Neural cell (in vitro differentiated cells): ENCODE results near the gene CEP55. TPM values are rescaled to one million over a fixed set of nuclear protein-coding genes. Genes with fewer than 3 reads are reported as not detected.

Experiments used
- H2AFZ ChIP-seq: fragments of 200-600, 300-800 bp; sonication (generic), shearing (Covaris generic); 2 replicates; pipeline ENCODE4 v1.6.0; 2014; ENCODE audit warnings: low read depth, mild to moderate bottlenecking, antibody characterized with exemption, low read length, moderate library complexity
- H3F3A ChIP-seq: fragments of 200-600 bp; shearing (Covaris generic); 2 replicates; pipeline ENCODE4 v1.6.1; 2016; ENCODE audit warnings: mild to moderate bottlenecking, moderate library complexity, mixed read lengths, antibody characterized with exemption, low read length; ENCODE audit not compliant: insufficient read depth, poor library complexity, severe bottlenecking
- H3K27ac ChIP-seq: fragments of 200-600, 300-800 bp; sonication (generic), shearing (Covaris generic); 2 replicates; pipeline ENCODE4 v1.5.1; 2014; ENCODE audit warnings: mild to moderate bottlenecking, low read length, moderate library complexity
- H3K27me3 ChIP-seq: fragments of 300-800, 200-600 bp; sonication (generic), shearing (Covaris generic); 2 replicates; pipeline ENCODE4 v1.6.0; 2014; ENCODE audit warnings: mild to moderate bottlenecking, low read depth, low read length, moderate library complexity; ENCODE audit not compliant: insufficient read depth
- H3K36me3 ChIP-seq: fragments of 300-800, 200-600 bp; sonication (generic), shearing (Covaris generic); 2 replicates; pipeline ENCODE4 v1.5.1; 2014; ENCODE audit warnings: mild to moderate bottlenecking, antibody characterized with exemption, low read length, moderate library complexity; ENCODE audit not compliant: insufficient read depth
- H3K4me2 ChIP-seq: fragments of 300-800, 200-600 bp; sonication (generic), shearing (Covaris generic); 2 replicates; pipeline ENCODE4 v1.6.0; 2014; ENCODE audit warnings: mild to moderate bottlenecking, low read length
- H3K4me3 ChIP-seq: fragments of 300-800, 200-600 bp; sonication (generic), shearing (Covaris generic); 2 replicates; pipeline ENCODE4 v1.5.1; 2014; ENCODE audit warnings: mild to moderate bottlenecking, low read length, moderate library complexity
- H3K79me2 ChIP-seq: fragments of 200-600 bp; shearing (Covaris generic); replicated peaks from 2 replicates; pipeline ENCODE4 v1.6.0; 2014; ENCODE audit warnings: mild to moderate bottlenecking, low read length, moderate library complexity; ENCODE audit not compliant: insufficient read depth
- H3K9ac ChIP-seq: fragments of 300-800, 200-600 bp; sonication (generic), shearing (Covaris generic); 2 replicates; pipeline ENCODE4 v1.6.1; 2016; ENCODE audit warnings: mild to moderate bottlenecking, low read length, mixed read lengths
- H3K9me2 ChIP-seq: fragments of 200-600 bp; shearing (Covaris generic); 2 replicates; pipeline ENCODE4 v1.6.1; 2016; ENCODE audit warnings: mild to moderate bottlenecking, low read length, mixed read lengths; ENCODE audit not compliant: insufficient read depth
- H3K9me3 ChIP-seq: fragments of 200-600, 300-800 bp; sonication (generic), shearing (Covaris generic); 2 replicates; pipeline ENCODE4 v1.6.1; 2016; ENCODE audit warnings: mild to moderate bottlenecking, mixed run types, low read length, moderate library complexity, mixed read lengths
- H4K20me1 ChIP-seq: fragments of 200-600 bp; shearing (Covaris generic); 2 replicates; pipeline ENCODE4 v1.6.1; 2016; ENCODE audit warnings: mild to moderate bottlenecking, mixed run types; ENCODE audit not compliant: insufficient read depth
- EP300 ChIP-seq: fragments of 450-650 bp; conservative IDR thresholded peaks from 2 replicates; pipeline ENCODE4 v1.6.1; 2014; ENCODE audit warnings: antibody characterized with exemption, mild to moderate bottlenecking, moderate library complexity; ENCODE audit not compliant: poor library complexity, severe bottlenecking
- EZH2 ChIP-seq: fragments of 200-600, 300-800 bp; shearing (Covaris generic), sonication (generic); IDR thresholded peaks from 2 replicates; pipeline ENCODE4 v1.6.1; 2014; ENCODE audit warnings: antibody characterized with exemption, low read length, borderline replicate concordance, mild to moderate bottlenecking; ENCODE audit not compliant: insufficient read depth, poor library complexity, severe bottlenecking
- MXI1 ChIP-seq: fragments of 450-650 bp; conservative IDR thresholded peaks from 2 replicates; pipeline ENCODE4 v1.6.1; 2014; ENCODE audit warnings: antibody characterized with exemption, mild to moderate bottlenecking; ENCODE audit not compliant: poor library complexity, severe bottlenecking
- POLR2AphosphoS5 ChIP-seq: IDR thresholded peaks from 2 replicates; pipeline ENCODE4 v1.6.1; 2012
- RAD21 ChIP-seq: fragments of 450-650 bp; conservative IDR thresholded peaks from 2 replicates; pipeline ENCODE4 v1.6.1; 2014; ENCODE audit warnings: antibody characterized with exemption, mild to moderate bottlenecking, moderate library complexity
- REST ChIP-seq: IDR thresholded peaks from 2 replicates; pipeline ENCODE4 v1.6.1; 2012; ENCODE audit warnings: borderline replicate concordance
- SMC3 ChIP-seq: fragments of 450-650 bp; conservative IDR thresholded peaks from 2 replicates; pipeline ENCODE4 v1.6.1; 2014; ENCODE audit warnings: antibody characterized with exemption, mild to moderate bottlenecking, moderate library complexity; ENCODE audit not compliant: poor library complexity
- TAF1 ChIP-seq: IDR thresholded peaks from 2 replicates; pipeline ENCODE4 v1.6.1; 2012; ENCODE audit warnings: low read depth
- polyA plus RNA-seq: library from polyadenylated mRNA; depleted of rRNA; stranded (reverse); fragments of >200 nt; gene quantifications from 2 replicates; pipeline ENCODE4 v1.2.3, GENCODE V29; 2014
- TF ChIP-seq, protein P1 (sequence below): fragments of 450-650 bp; IDR thresholded peaks from 2 replicates; pipeline ENCODE4 v1.5.1; 2014; ENCODE audit warnings: antibody characterized with exemption, mild to moderate bottlenecking, moderate library complexity; ENCODE audit not compliant: poor library complexity, severe bottlenecking

Gene CEP55
- polyA plus RNA-seq, 1 donor from 2014 or later: 0.67 TPM

GRCh38 chr10:93473161-93473560 lies 23.3 kb upstream of the CEP55 start:
- H3K9ac ChIP-seq: no peak overlapping the region
- H3K9me2 ChIP-seq: no peaks in the 10 kb centered on the region
- H3K27ac ChIP-seq: no peak overlapping the region
- no peak for TF ChIP-seq EP300
- no peak for TF ChIP-seq POLR2AphosphoS5
- no peak for TF ChIP-seq SMC3
- no peak for TF ChIP-seq REST
- no peak for TF ChIP-seq TAF1
- TF ChIP-seq MXI1: no peak
- TF ChIP-seq RAD21: no peak
- TF ChIP-seq, protein P1, sequence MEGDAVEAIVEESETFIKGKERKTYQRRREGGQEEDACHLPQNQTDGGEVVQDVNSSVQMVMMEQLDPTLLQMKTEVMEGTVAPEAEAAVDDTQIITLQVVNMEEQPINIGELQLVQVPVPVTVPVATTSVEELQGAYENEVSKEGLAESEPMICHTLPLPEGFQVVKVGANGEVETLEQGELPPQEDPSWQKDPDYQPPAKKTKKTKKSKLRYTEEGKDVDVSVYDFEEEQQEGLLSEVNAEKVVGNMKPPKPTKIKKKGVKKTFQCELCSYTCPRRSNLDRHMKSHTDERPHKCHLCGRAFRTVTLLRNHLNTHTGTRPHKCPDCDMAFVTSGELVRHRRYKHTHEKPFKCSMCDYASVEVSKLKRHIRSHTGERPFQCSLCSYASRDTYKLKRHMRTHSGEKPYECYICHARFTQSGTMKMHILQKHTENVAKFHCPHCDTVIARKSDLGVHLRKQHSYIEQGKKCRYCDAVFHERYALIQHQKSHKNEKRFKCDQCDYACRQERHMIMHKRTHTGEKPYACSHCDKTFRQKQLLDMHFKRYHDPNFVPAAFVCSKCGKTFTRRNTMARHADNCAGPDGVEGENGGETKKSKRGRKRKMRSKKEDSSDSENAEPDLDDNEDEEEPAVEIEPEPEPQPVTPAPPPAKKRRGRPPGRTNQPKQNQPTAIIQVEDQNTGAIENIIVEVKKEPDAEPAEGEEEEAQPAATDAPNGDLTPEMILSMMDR: no peak
- no peak for TF ChIP-seq EZH2
- no peaks in the 10 kb centered on the region for H3F3A ChIP-seq
- H3K27me3 ChIP-seq: no peaks in the 10 kb centered on the region
- no peak overlapping the region for H3K4me2 ChIP-seq
- no peak overlapping the region for H3K4me3 ChIP-seq
- no peaks in the 10 kb centered on the region for H3K9me3 ChIP-seq
- H3K36me3 ChIP-seq: no peaks in the 10 kb centered on the region
- no peaks in the 10 kb centered on the region for H3K79me2 ChIP-seq
- no peaks in the 10 kb centered on the region for H4K20me1 ChIP-seq
- H2AFZ ChIP-seq: no peak overlapping the region

GRCh38 chr10:93473804-93474472 lies 22.5 kb upstream of the CEP55 start:
- H3K79me2 ChIP-seq: no peaks in the 10 kb centered on the region
- no peaks in the 10 kb centered on the region for H3K9me2 ChIP-seq
- H3K9ac ChIP-seq: no peak overlapping the region
- no peaks in the 10 kb centered on the region for H3K36me3 ChIP-seq
- H3K4me3 ChIP-seq: no peak overlapping the region
- TF ChIP-seq EZH2 (no peak), MXI1 (no peak), SMC3 (no peak), TAF1 (no peak)
- no peak overlapping the region for H2AFZ ChIP-seq
- no peaks in the 10 kb centered on the region for H3F3A ChIP-seq
- H3K9me3 ChIP-seq: no peaks in the 10 kb centered on the region
- H3K4me2 ChIP-seq: no peak overlapping the region
- H3K27me3 ChIP-seq: no peaks in the 10 kb centered on the region
- no peak overlapping the region for H3K27ac ChIP-seq
- H4K20me1 ChIP-seq: no peaks in the 10 kb centered on the region

- Histone ChIP-seq H3F3A (no peaks in the 10 kb centered on the region), H3K27ac (no peak overlapping the region), H3K27me3 (no peaks in the 10 kb centered on the region), H3K4me3 (no peak overlapping the region), H3K9me2 (no peaks in the 10 kb centered on the region), H3K9ac (no peak overlapping the region), H4K20me1 (no peaks in the 10 kb centered on the region), H3K4me2 (no peak overlapping the region), H2AFZ (no peak overlapping the region), H3K79me2 (no peaks in the 10 kb centered on the region), H3K9me3 (no peaks in the 10 kb centered on the region), H3K36me3 (no peaks in the 10 kb centered on the region)
- TF ChIP-seq RAD21 (no peak), EP300 (no peak), TAF1 (no peak), EZH2 (no peak), SMC3 (no peak)
These were observed 21.2 kb upstream of the CEP55 start for GRCh38 chr10:93475227-93475626.
